Stimulated activated CD8-positive, alpha-beta memory T cell treated with anti-CD3 and anti-CD28 coated beads, Interleukin-7, amount 100 ng/mL, for 48 hours (primary cell): ENCODE data around the gene ANKRA2.

Experiments
- DNase-seq, 2 donors: peaks; one replicate each; pipeline ENCODE4 v3.0.0-alpha.2; 2020; ENCODE audit warnings: low read depth in 1 of 2; ENCODE audit errors: extremely low read depth in 1 of 2

Gene ANKRA2

GRCh38 chr5:73507062-73507461 lies 58.4 kb downstream of the ANKRA2 start:
- DNase-seq, result no peak

- DNase-seq, result no peak
Measured at GRCh38 chr5:73506459-73506955, 58.9 kb downstream of the ANKRA2 start.
